ENCODE data around the gene PHF21A.
A peak's percentile ranks its signal among the peaks of the same experiment; 100 is the strongest.

The PHF21A gene

GRCh38 chr11:45929486-45930030, 191.7 kb downstream of the PHF21A start:
- peak; percentile 28 for DNase-seq (ENCODE audit: low read depth)

DNA sequence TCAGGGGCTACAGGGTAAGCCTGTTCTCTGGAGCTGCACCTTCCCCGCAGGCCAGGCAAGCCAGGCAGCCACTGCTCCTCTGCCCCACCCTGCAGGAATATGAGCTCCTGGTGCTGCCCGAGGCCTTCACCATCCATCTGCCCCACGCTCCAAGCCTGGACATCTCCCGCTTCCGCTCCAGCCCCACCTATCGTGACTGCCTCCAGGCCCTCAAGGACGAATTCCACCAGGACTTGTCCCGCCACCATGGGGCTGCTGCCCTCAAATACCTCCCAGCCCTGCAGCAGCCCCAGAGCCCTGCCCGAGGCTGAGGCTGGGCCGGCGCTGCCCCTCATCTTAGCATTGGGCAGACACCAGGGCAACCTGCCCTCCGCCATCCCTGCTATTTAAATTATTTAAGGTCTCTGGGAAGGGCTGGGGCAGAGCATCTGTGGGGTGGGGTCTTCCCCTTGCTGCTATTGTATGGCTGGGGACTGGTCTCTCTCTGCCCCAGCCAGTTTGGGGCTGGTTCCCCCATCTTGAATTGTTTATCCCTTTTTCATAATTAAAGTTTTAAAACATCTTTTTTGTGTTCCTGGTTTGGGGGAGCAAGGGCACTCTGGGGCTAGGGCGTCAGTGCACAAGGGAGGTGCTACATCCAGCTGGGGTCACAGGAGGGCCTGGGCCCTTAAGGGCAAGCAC, 192.6 kb downstream of the PHF21A start:
- TF ChIP-seq, protein P1, sequence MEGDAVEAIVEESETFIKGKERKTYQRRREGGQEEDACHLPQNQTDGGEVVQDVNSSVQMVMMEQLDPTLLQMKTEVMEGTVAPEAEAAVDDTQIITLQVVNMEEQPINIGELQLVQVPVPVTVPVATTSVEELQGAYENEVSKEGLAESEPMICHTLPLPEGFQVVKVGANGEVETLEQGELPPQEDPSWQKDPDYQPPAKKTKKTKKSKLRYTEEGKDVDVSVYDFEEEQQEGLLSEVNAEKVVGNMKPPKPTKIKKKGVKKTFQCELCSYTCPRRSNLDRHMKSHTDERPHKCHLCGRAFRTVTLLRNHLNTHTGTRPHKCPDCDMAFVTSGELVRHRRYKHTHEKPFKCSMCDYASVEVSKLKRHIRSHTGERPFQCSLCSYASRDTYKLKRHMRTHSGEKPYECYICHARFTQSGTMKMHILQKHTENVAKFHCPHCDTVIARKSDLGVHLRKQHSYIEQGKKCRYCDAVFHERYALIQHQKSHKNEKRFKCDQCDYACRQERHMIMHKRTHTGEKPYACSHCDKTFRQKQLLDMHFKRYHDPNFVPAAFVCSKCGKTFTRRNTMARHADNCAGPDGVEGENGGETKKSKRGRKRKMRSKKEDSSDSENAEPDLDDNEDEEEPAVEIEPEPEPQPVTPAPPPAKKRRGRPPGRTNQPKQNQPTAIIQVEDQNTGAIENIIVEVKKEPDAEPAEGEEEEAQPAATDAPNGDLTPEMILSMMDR (IDR thresholded peaks at IDR 0.05; ENCODE audit: low read depth, low read length) = no peak
- no peak for TF ChIP-seq POLR2A (IDR thresholded peaks at IDR 0.05; ENCODE audit: extremely low read depth, insufficient read length)
- no peak for TF ChIP-seq MYC (IDR thresholded peaks at IDR 0.05; ENCODE audit: low read depth, low read length)
- TF ChIP-seq, protein P2, sequence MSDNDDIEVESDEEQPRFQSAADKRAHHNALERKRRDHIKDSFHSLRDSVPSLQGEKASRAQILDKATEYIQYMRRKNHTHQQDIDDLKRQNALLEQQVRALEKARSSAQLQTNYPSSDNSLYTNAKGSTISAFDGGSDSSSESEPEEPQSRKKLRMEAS (IDR thresholded peaks at IDR 0.05; ENCODE audit: low read depth, low read length) = no peak
- no peak overlapping the region for H3K4me3 ChIP-seq (ENCODE audit: low read depth, low read length)
- no peak for DNase-seq (ENCODE audit: low read depth)

More at GRCh38 chr11:45929486-45930030, 191.7 kb downstream of the PHF21A start:
- H3K4me3 ChIP-seq (ENCODE audit: low read depth, low read length) = no peak overlapping the region
- TF ChIP-seq, protein P2 (IDR thresholded peaks at IDR 0.05; ENCODE audit: low read depth, low read length) = no peak
- TF ChIP-seq MYC (IDR thresholded peaks at IDR 0.05; ENCODE audit: low read depth, low read length) = no peak
- TF ChIP-seq, protein P1 (IDR thresholded peaks at IDR 0.05; ENCODE audit: low read depth, low read length) = no peak
- TF ChIP-seq POLR2A (IDR thresholded peaks at IDR 0.05; ENCODE audit: extremely low read depth, insufficient read length) = no peak

DNA sequence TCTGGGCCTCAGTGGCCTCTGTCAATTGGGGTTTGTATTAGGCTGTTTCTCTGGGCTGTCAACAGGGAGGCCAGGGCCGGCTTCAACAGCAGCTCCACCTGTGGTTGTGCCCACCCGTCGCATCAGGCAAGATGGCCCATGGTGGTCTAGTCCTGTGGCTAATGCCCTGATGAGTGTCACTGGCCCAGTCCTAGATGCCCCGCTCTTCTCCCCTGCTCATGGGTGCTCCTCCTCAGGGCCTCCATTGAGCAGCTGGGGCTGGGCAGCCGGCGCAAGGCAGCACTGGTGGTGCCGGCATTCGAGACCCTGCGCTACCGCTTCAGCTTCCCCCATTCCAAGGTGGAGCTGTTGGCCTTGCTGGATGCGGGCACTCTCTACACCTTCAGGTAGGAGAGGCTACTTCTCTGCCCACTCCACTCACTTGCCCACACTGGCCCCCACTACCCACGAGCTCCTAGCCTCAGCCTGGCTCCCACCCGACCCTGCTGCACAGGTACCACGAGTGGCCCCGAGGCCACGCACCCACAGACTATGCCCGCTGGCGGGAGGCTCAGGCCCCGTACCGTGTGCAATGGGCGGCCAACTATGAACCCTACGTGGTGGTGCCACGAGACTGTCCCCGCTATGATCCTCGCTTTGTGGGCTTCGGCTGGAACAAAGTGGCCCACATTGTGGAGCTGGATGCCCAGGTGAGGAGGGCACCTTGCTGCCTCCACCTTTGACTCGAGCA, 193.4 kb downstream of the PHF21A start:
- TF ChIP-seq MYC (IDR thresholded peaks at IDR 0.05; ENCODE audit: low read depth, low read length) (no peak), POLR2A (IDR thresholded peaks at IDR 0.05; ENCODE audit: extremely low read depth, insufficient read length) (no peak)
- TF ChIP-seq, protein P1 (IDR thresholded peaks at IDR 0.05; ENCODE audit: low read depth, low read length) = no peak
- TF ChIP-seq, protein P2 (IDR thresholded peaks at IDR 0.05; ENCODE audit: low read depth, low read length) = no peak
- H3K4me3 ChIP-seq (ENCODE audit: low read depth, low read length) = no peak overlapping the region
- DNase-seq (ENCODE audit: low read depth) = no peak

DNA sequence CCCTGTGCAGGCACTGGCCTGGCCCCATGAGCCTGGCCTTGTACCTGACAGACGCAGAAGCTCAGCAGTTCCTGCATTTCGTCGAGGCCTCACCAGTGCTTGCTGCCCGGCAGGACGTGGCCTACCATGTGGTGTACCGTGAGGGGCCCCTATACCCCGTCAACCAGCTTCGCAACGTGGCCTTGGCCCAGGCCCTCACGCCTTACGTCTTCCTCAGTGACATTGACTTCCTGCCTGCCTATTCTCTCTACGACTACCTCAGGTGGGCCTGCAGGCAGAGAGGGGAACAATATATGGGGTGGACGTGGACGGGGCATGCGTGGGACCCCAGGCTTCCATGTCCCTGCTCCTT, 193.9 kb downstream of the PHF21A start:
- peak; percentile 39; the same call in 1 of the 2 replicates for TF ChIP-seq MYC (IDR thresholded peaks at IDR 0.05; ENCODE audit: low read depth, low read length)
- TF ChIP-seq, protein P2 (IDR thresholded peaks at IDR 0.05; ENCODE audit: low read depth, low read length) = peak; percentile 52
- TF ChIP-seq, protein P1 (IDR thresholded peaks at IDR 0.05; ENCODE audit: low read depth, low read length) = no peak
- peak; percentile 47 for DNase-seq (ENCODE audit: low read depth)
- no peak overlapping the region for H3K4me3 ChIP-seq (ENCODE audit: low read depth, low read length)

- TF ChIP-seq, protein P2 (IDR thresholded peaks at IDR 0.05; ENCODE audit: low read depth, low read length) = no peak
- TF ChIP-seq MYC (IDR thresholded peaks at IDR 0.05; ENCODE audit: low read depth, low read length) (no peak), POLR2A (IDR thresholded peaks at IDR 0.05; ENCODE audit: extremely low read depth, insufficient read length) (no peak)
- TF ChIP-seq, protein P1 (IDR thresholded peaks at IDR 0.05; ENCODE audit: low read depth, low read length) = no peak
- no peak overlapping the region for H3K4me3 ChIP-seq (ENCODE audit: low read depth, low read length)
- no peak for DNase-seq (ENCODE audit: low read depth)
Observed at GRCh38 chr11:45926536-45927331, 194.5 kb downstream of the PHF21A start.

All from NB4 (cell line).